Testis (tissue), 2 donors: Measurements from ENCODE around the gene DDR1.

Source experiments
- POLR2A ChIP-seq: fragments of 450-650 bp; IDR thresholded peaks from one replicate; pipeline ENCODE4 v1.6.1; 2017; ENCODE audit warnings: antibody characterized with exemption, mild to moderate bottlenecking, moderate library complexity
- TF ChIP-seq, protein P1 (sequence below), 3 experiments: fragments of 450-650 bp in 2 of 3; fragments of 200-600 bp in 1 of 3; sonication (generic) in 1 of 3; IDR thresholded peaks; one replicate each; pipeline ENCODE4 v1.5.1; 2016 to 2019; ENCODE audit warnings: antibody characterized with exemption in 3 of 3, mild to moderate bottlenecking in 2 of 3, moderate library complexity in 1 of 3

DNA sequence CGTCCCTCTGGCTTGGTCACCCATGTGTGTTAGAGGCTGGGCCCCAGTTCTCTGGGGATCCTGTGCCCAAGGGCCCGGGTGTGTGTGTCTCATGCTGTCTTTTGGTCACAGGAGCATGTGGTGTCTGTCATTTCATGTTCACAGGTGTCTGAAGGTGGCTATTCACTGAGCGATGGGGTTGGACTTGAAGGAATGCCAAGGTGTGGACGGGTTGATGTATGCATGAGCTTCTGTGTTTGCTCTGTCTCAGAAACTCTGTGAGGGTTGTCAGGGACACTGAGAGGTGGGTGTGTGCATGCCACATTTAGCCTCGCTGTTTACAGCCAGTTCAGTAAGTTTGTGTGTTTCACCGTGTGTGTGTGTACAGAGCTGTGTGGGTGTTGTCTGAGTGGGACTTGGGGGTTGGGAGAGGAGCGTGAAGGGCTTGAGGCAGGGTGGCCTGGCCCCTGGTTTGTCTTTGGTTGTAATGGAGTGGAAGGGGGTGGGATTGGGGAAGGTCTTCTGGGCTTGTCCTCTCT is 1.2 kb downstream of the DDR1 start:
- TF ChIP-seq, protein P1, sequence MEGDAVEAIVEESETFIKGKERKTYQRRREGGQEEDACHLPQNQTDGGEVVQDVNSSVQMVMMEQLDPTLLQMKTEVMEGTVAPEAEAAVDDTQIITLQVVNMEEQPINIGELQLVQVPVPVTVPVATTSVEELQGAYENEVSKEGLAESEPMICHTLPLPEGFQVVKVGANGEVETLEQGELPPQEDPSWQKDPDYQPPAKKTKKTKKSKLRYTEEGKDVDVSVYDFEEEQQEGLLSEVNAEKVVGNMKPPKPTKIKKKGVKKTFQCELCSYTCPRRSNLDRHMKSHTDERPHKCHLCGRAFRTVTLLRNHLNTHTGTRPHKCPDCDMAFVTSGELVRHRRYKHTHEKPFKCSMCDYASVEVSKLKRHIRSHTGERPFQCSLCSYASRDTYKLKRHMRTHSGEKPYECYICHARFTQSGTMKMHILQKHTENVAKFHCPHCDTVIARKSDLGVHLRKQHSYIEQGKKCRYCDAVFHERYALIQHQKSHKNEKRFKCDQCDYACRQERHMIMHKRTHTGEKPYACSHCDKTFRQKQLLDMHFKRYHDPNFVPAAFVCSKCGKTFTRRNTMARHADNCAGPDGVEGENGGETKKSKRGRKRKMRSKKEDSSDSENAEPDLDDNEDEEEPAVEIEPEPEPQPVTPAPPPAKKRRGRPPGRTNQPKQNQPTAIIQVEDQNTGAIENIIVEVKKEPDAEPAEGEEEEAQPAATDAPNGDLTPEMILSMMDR (IDR thresholded peaks at IDR 0.05), result no peak
- TF ChIP-seq POLR2A, result no peak
